Measurements from ENCODE around the gene KLK3.
A peak's percentile ranks its signal among the peaks of the same experiment; 100 is the strongest.
"Not testable (repeated sequence)": the region's sequence is repeated elsewhere in the genome, so short reads cannot be mapped to it uniquely, and the experiment has no call there.

The KLK3 gene

DNA sequence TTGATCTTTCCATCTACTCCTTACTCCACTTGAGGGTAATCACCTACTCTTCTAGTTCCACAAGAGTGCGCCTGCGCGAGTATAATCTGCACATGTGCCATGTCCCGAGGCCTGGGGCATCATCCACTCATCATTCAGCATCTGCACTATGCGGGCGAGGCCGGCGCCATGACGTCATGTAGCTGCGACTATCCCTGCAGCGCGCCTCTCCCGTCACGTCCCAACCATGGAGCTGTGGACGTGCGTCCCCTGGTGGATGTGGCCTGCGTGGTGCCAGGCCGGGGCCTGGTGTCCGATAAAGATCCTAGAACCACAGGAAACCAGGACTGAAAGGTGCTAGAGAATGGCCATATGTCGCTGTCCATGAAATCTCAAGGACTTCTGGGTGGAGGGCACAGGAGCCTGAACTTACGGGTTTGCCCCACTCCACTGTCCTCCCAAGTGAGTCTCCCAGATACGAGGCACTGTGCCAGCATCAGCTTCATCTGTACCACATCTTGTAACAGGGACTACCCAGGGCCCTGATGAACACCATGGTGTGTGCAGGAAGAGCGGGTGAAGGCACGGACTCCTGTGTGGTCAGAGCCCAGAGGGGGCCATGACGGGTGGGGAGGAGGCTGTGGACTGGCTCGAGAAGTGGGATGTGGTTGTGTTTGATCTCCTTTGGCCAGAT is 15.8 kb downstream of the KLK3 start:
- no peak for DNase-seq

DNA sequence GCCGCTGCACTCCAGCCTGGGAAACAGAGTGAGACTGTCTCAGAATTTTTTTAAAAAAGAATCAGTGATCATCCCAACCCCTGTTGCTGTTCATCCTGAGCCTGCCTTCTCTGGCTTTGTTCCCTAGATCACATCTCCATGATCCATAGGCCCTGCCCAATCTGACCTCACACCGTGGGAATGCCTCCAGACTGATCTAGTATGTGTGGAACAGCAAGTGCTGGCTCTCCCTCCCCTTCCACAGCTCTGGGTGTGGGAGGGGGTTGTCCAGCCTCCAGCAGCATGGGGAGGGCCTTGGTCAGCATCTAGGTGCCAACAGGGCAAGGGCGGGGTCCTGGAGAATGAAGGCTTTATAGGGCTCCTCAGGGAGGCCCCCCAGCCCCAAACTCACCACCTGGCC is 18.3 kb downstream of the KLK3 start, which contains the start of gene KLK2:
TSS of gene KLK2 (plus strand) at position 384 of the 400 bp plus-strand sequence. CDS start 35 bp downstream, outside the sequence.
- DNase-seq = no peak

GRCh38 chr19:50874211-50874610 is 19.5 kb downstream of the KLK3 start:
- no peak for DNase-seq

DNA sequence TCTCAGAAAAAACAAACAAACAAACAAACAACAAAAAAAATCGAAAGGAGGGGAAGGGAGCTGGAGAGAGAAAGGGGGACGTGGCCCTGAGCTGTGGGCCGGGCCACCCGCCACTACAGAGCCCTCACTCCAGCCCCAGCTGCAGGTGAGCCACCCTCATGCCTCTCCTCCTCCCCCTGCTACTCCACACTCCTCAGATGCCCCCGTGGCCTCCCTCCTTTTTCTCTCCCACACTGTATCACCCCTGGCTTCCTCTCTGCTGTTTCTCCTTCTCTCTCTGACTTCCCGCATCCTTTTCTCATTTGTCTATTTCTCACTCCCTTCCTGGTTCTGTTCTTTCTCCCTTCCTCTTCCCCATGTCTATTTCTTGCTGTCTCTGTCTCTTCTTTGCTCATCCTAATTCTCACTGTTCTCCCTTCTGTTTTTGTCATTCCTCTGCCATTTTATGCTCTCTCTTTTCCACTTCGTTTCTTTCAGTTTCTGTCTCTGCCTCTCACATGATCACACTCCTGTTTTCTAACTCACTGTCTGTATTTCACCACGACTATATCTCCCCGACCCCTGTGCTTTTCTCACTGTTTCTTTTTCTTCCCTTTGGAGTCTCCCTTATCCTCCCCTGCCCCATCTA is 21.2 kb downstream of the KLK3 start:
- no peak for DNase-seq

- no peak for DNase-seq
Observed at GRCh38 chr19:50876456-50876855, 21.7 kb downstream of the KLK3 start.

GRCh38 chr19:50877338-50877737 is 22.6 kb downstream of the KLK3 start:
- no peak for DNase-seq

GRCh38 chr19:50878851-50879250 is 24.1 kb downstream of the KLK3 start:
- no peak for DNase-seq

DNA sequence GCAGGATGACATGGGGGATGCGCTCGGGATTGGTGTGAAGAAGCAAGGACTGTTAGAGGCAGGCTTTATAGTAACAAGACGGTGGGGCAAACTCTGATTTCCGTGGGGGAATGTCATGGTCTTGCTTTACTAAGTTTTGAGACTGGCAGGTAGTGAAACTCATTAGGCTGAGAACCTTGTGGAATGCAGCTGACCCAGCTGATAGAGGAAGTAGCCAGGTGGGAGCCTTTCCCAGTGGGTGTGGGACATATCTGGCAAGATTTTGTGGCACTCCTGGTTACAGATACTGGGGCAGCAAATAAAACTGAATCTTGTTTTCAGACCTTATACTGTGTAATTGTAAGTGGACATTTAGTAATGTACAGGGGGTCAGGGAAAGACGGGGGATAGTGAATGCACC is 25.5 kb downstream of the KLK3 start:
- no peak for DNase-seq

- no peak for DNase-seq
Observed at GRCh38 chr19:50882188-50882587, 27.5 kb downstream of the KLK3 start.

DNA sequence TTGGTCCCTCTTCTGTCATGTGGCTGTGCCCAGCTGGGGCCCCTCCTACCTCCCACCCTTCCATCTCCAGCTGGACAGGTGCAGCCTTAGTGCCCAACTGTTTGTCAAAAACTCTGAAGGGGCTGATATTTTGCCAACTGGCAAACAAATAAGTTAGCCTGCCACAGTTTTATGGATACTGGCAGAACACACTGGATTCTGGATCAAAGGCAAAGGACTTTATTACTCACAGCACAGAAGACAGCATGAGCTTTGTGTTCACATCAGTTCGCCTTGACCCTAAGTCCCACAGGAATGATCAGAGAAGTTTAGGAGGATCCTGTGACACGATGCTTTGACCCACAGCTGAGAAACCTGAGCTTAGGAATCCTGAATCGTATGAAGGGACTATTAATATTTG is 34.9 kb downstream of the KLK3 start:
- no peak for DNase-seq

DNA sequence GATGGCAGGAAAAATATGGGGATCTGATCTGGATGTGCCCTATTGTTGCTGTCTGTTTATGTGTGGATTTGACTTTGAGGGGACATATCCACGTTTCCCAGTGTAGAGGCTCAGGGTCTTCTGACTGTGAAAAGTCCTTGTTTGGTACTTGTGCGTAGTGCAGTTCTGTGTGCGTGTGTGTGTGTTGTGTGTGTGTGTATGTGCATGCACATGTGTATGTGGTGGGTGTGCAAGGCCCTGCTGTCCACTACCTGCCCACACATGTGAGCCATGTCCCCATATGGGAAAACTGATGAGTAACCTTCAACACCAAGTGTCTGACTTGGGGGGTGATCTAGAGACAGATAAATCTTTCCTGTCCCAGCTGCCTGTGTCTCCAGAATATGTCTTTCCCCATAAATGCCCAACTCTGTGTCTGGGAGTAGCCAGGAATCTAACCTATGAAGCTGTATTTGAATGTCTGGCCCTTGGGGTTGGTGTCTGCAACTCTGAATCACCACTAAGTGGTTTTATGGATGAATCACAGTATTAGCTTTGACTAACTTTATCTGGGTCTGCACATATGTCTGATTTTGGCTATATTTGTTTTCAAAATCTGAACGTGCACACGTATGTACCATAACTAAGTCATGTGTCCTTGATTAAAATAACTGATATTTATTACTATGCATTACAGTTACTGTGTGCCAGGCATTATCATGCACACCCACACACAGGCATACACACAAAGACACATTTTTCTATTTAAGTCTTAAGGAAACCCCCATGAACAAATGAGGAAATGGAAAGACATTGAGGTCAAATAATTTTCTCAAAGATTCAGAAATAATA is 35.9 kb downstream of the KLK3 start:
- DNase-seq = no peak

- DNase-seq = no peak
Observed at GRCh38 chr19:50891253-50891625, 36.5 kb downstream of the KLK3 start.

GRCh38 chr19:50893047-50893736 is 38.5 kb downstream of the KLK3 start:
- peak; percentile 55 to 64 for DNase-seq

GRCh38 chr19:50894478-50895356 is 40.0 kb downstream of the KLK3 start:
- DNase-seq = no peak

DNA sequence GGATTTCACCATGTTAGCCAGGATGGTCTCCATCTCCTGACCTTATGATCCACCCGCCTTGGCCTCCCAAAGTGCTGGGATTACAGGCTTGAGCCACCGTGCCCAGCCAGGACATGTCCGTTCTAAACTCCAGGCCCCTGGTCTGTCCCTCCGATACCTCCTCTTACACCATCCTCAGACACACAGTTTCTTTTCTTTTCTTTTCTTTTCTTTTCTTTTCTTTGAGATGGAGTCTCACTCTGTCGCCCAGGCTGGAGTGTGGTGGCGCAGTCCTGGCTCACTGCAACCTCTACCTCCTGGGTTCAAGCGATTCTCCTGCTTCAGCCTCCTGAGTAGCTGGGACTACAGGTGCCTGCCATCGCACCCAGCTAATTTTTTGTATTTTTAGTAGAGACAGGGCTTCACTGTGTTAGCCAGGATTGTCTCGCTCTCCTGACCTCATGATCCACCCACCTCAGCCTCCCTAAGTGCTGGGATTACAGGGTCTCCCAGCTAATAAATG is 41.4 kb downstream of the KLK3 start:
- not testable (repeated sequence) for DNase-seq

DNA sequence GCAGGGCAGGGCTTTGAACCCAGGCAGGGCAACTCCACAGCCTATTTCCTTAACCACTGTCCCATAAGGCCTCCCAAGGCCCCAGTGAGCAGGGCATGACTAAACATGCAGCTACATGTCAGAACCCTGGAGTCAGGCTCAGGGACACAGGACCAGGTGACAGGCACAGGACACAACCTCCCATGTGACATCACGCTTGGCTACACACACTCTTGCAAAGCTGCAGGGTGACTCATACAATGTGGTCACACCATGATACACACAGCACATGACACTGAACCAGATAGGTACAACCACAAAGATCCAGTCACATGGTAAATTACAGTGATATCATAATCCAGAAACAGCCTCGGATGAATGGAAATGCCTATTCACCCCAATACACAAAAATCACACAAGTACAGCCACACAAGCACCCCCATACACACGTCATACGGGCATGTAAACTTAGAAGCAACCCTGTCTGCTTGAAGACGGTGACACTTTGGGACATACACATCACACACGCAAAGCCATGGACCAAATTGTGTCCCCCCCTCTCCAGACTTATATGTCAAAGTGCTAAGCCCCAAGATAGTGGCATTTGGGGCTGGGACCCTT is 42.0 kb downstream of the KLK3 start:
- DNase-seq = no peak

- DNase-seq = no peak
Observed at GRCh38 chr19:50897191-50897607, 42.5 kb downstream of the KLK3 start.

GRCh38 chr19:50897612-50898011 is 42.9 kb downstream of the KLK3 start:
- no peak for DNase-seq

DNA sequence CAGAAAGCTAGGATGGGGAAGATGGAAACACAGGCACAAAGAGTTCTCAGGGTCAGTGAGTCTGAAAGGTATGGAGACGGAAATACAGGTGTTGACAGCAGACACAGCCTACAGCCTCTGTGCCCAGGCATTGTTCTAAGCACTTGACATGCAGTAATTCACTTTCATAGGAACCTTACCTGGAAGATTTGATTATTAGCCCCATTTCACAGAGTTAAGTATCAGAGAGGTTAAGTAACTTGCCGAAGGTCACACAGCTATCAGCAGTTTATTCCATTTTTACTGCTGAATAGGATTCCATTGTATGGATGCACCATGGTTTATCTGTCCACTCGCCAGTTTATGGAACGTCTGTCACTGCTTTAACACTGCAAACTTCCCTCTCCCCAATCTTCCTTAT is 43.3 kb downstream of the KLK3 start:
- no peak for DNase-seq

GRCh38 chr19:50899569-50899968 is 44.9 kb downstream of the KLK3 start:
- no peak for DNase-seq

- DNase-seq = no peak
Observed at GRCh38 chr19:50902640-50903039, 47.9 kb downstream of the KLK3 start.

DNA sequence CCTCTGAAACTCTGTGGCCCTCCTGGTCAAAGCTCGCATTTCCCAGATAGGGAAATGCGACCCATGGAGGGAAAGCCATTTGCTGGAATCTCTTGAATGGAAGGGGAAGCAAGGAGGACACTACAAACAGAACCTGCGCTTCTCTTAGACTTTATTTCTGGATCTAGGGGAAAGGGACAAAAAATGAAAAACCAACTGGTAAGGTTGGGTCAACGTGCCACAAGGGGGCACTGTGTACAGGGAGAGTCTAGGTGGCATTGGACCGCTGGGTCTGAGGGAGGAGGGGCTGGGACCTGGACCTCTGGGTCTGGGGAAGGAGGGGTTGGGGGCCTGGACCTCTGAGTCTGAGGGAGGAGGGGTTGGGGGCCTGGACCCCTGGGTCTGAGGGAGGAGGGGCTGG is 51.5 kb downstream of the KLK3 start:
- DNase-seq = peak in 1 of 2 experiments; percentile 74

Data from NCI-H1930 (cell line).